Bronchial epithelial cell (primary cell): ENCODE measurements around the gene CFAP119. TPM values are rescaled to one million over a fixed set of nuclear protein-coding genes. Genes with fewer than 3 reads are reported as not detected.

Experiments used
- DNase-seq: peaks from one replicate; pipeline ENCODE4 v3.0.0-alpha.2; 2010; ENCODE audit warnings: low read depth
- FAIRE-seq: peaks from 2 replicates; lab custom pipeline; 2011; peaks lifted over from hg19 to GRCh38; lab: Jason Lieb, UNC
- H3K27me3 ChIP-seq: 2 replicates; pipeline ENCODE4 v1.5.1; 2011; ENCODE audit warnings: low read length; ENCODE audit not compliant: control insufficient read depth, insufficient read depth
- H3K36me3 ChIP-seq: 2 replicates; pipeline ENCODE4 v1.5.1; 2011; ENCODE audit warnings: low read length; ENCODE audit not compliant: control insufficient read depth, insufficient read depth
- H3K4me3 ChIP-seq: 2 replicates; pipeline ENCODE4 v1.5.1; 2011; ENCODE audit warnings: mild to moderate bottlenecking, low read depth, low read length, control low read depth
- CTCF ChIP-seq: IDR thresholded peaks from 2 replicates; pipeline ENCODE4 v1.5.1; 2011; ENCODE audit warnings: mild to moderate bottlenecking, moderate library complexity, low read length, control low read depth, inconsistent platforms; ENCODE audit not compliant: insufficient read depth, severe bottlenecking
- total RNA-seq: library from RNA; depleted of rRNA; stranded (reverse); fragments of >200 nt; gene quantifications from 2 replicates; pipeline ENCODE4 v1.2.1, GENCODE V29; 2014

CFAP119 gene
- total RNA-seq, 1 donor from 2014 or later = 1.1 TPM

- no peak for TF ChIP-seq CTCF
- no peaks in the 10 kb centered on the region for H3K27me3 ChIP-seq
Observed at GRCh38 chr16:30802936-30803335, 41.1 kb upstream of the CFAP119 start.

GRCh38 chr16:30797670-30798309 is 35.9 kb upstream of the CFAP119 start:
- Histone ChIP-seq H3K36me3 (no peaks in the 10 kb centered on the region), H3K4me3 (no peak overlapping the region), H3K27me3 (no peaks in the 10 kb centered on the region)
- FAIRE-seq = no peak
- no peak for TF ChIP-seq CTCF
- no peak for DNase-seq

More at GRCh38 chr16:30802936-30803335, 41.1 kb upstream of the CFAP119 start:
- no peak overlapping the region for H3K4me3 ChIP-seq
- FAIRE-seq = no peak
- no peak for DNase-seq
- H3K36me3 ChIP-seq = no peaks in the 10 kb centered on the region

- Histone ChIP-seq H3K27me3 (no peaks in the 10 kb centered on the region), H3K4me3 (no peak overlapping the region), H3K36me3 (no peaks in the 10 kb centered on the region)
- DNase-seq = no peak
- TF ChIP-seq CTCF = no peak
- no peak for FAIRE-seq
Observed at GRCh38 chr16:30794634-30795033, 32.8 kb upstream of the CFAP119 start.

- no peaks in the 10 kb centered on the region for H3K27me3 ChIP-seq
- DNase-seq = no peak
- FAIRE-seq = no peak
- no peak overlapping the region for H3K4me3 ChIP-seq
- H3K36me3 ChIP-seq = no peaks in the 10 kb centered on the region
- no peak for TF ChIP-seq CTCF
Observed at GRCh38 chr16:30793508-30794069, 31.7 kb upstream of the CFAP119 start.

GRCh38 chr16:30787613-30788378 is 25.9 kb upstream of the CFAP119 start:
- no peak for TF ChIP-seq CTCF
- FAIRE-seq = no peak
- H3K36me3 ChIP-seq = peaks cover 3% of the 10 kb centered on the region
- peak overlapping the region; percentile 89 for H3K4me3 ChIP-seq
- no peaks in the 10 kb centered on the region for H3K27me3 ChIP-seq
- no peak for DNase-seq
